Ovary (tissue), 1 donor: ENCODE data around the gene NRXN2.

Experiments
- EP300 ChIP-seq: sonication (generic); formaldehyde crosslinking; IDR thresholded peaks from one replicate; pipeline ENCODE4 v1.6.1; 2017; ENCODE audit warnings: antibody characterized with exemption
- POLR2A ChIP-seq: fragments of 450-650 bp; IDR thresholded peaks from one replicate; pipeline ENCODE4 v1.6.1; 2017; ENCODE audit warnings: antibody characterized with exemption, mild to moderate bottlenecking, moderate library complexity

DNA sequence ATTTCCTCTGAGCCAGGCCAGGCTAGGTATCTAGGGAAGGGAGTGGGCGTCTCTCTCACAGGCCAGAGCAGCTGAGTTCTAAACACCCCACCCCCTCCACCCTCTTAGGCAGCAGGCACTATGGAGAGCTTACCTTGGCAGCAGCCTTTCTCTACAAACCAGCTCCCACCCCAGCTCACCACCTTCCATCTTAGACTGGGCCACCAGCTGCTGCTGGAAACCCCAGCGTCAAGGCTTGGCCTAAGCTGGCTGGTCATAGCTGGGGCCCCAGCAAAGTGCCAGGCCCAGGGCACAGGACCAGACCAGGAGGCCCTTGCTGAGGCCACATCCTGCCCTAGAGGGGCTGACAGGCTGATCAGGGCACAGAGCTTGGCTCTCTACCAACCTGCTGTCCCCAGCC, 111.8 kb downstream of the NRXN2 start:
- TF ChIP-seq EP300 (no peak), POLR2A (no peak)
